ENCODE results near the gene PRKAR1B.

Gene PRKAR1B

GRCh38 chr7:584122-584465 lies 143.0 kb downstream of the PRKAR1B start:
- peak; percentile 50 to 83 (median 63) for DNase-seq

GRCh38 chr7:583410-584121 lies 143.5 kb downstream of the PRKAR1B start:
- DNase-seq = peak in 1 of 4 experiments; percentile 57

GRCh38 chr7:582931-583330 lies 144.2 kb downstream of the PRKAR1B start:
- no peak for DNase-seq

GRCh38 chr7:582081-582835 lies 144.8 kb downstream of the PRKAR1B start:
- DNase-seq = no peak

- DNase-seq = no peak
These were observed 148.7 kb downstream of the PRKAR1B start for GRCh38 chr7:578386-578785.

DNA sequence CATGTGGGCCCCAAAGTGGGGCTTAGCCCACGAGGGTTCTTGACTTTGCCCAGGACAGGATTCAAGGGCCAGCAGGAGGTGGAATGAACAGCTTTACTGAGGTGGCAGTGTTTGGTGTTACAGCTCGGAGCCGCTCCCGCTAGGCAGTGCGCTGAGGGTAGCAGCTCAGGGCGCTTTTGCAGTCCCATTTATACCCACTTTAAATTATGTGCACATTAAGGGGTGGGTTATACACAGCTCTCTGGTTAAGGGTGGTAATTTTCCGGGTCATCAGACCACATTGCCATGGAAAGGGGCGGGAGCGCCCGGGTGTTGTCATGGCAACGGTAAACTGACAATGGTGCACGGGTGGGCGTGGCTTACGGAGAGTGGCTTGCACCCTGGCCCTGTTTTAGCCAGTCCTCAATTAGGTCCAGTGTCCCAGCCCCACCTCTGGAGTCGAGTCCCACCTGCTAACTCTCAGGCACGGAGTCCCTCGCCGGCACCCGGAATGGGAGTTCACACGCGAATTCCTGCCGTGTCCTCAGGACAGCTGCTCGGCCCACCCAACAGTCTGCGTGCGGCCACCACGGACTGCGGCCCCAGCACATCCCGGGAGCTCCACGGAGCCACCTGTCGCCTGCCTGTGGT lies 149.2 kb downstream of the PRKAR1B start:
- DNase-seq = no peak

DNA sequence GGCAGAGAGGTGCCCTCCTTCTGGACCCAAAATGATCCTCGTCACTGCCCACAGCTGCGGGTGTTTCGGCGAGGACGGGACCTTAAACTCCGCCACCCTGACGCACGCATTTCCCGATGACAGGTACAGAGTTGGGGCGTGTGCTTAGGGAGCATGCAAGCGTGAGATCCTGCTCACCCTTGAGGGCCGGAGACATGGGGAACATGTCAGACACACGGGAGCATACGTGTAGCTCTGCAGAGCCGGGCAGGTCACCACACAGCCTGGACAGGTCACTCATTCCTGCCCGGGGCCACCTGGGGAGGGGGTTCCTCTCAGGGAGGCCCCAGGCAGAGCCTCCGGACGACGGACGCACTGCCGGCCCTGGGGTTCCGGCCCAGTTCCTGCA lies 149.8 kb downstream of the PRKAR1B start:
- no peak for DNase-seq

DNA sequence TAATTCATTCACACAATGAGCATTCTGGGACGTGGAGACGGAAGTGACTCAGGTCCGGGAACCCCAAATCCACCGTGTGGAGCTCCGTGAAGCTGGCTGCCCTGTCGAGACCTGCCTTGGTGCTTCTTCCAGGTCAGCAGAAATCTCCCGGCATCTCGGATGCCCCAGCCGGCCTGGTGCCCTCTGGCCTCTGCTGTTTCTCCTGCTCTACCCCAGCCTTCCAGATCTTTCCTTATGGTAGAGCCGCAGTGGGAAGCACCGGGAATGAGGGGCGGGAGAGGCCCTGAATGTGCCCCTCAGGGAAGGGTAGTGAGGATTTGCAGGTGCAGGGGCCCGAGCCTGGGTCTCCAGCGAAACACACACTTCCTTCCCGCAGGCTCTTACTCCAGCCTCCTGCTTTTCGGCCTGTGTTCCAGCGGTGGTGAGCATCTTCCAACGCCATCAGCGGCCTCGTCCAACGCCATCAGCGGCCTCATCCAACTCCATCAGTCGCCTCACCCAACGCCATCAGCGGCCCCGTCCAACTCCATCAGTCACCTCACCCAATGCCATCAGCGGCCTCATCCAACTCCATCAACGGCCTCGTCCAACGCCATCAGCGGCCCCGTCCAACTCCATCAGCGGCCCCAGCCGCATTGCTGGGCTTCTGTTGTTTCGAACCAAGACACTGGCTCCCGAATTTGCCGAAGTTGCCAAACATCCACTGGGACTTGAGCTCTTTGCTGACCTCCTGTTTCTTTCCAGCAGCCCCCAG lies 150.4 kb downstream of the PRKAR1B start:
- DNase-seq = no peak

DNA sequence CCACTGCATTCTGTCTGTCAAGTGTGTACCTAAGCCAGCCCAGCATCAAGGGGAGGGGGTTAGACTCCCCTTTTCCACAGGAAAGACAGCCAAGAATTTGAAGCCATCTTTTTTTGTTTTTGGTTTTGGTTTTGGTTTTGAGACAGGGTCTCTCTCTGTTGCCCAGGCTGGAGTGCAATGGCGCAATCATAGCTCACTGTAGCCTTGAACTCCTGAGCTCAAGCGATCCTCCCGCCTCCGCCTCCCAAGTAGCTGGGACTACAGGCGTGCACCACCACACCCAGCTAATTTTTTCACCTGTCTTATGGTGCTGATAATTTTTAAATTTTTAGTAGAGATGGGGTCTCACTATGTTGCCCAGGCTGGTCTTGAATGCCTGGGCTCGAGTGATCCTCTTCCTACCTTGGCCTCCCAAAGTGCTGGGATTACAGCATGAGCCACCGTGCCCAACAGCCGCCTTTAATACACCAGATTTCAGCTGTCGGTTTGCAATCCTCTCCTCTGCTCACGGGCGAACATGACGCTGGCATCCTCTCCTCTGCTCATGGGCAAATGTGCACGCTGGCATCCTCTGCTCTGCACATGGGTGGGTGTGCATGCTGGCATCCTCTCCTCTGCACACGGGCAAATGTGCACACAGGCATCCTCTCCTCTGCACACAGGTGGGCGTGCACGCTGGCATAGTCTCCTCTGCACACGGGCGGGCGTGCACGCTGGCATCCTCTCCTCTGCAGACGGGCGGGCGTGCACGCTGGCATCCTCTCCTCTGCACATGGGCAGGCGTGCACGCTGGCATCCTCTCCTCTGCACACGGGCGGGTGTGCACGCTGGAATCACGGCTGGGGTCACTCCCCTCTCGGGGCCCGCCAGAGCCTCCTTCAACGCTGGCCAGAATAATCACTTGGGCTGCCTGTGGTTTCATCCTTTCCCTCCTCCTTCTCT lies 151.4 kb downstream of the PRKAR1B start:
- DNase-seq = no peak

- no peak for DNase-seq
These were observed 152.3 kb downstream of the PRKAR1B start for GRCh38 chr7:574661-575395.

DNA sequence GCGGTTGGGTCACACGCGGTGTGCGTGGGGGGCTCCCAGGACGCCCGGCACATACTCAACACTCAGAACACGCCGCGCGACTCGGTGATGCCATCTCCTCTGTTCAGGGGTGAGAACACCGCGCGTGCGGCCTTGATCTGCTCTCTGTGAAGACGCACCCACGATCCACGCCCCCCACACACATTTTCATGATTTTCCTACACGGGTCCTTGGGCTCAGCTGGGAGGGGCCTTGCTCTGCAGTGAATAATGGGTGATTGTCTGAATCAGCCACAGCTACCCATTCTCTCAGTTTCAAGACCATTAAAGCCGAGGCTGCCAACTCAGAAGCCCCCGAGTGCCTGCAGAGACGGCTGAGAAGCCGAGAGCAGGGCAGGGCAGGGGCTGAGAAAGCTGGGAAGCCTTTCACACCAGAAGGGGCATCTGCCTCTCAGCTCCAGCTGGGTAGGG lies 153.1 kb downstream of the PRKAR1B start:
- DNase-seq = no peak

DNA sequence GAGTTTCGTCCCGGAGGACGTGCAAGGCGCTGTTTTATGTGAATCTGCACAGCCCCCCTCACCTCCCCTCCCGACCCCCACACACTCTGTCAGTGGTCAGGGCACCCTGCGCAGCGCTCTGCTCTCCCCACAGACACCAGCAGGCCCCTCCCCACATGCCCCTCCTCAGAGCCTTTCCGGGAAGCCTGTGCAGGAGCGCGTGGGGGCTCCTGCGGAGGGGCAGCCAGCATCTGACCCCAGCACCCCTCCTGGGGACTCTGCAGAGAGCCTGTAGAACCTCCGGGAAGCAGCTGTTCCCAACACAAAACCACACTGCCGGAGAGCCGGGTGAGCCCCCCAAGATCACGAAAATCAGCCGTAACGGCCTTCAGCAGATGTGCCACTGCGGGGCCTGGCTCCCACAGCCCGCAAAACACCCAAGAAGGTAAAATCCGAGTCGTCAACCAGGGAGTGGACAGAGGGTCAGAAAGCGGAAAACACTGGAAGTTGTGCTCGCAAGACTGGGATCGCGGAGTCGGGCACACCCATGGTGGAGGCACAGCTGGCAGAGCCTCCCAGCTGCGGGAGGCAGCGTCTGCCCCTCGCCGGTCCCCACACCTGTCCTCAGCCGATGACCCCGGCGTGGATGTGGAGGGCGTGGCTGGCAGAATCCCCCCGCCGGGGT lies 153.7 kb downstream of the PRKAR1B start:
- no peak for DNase-seq

DNA sequence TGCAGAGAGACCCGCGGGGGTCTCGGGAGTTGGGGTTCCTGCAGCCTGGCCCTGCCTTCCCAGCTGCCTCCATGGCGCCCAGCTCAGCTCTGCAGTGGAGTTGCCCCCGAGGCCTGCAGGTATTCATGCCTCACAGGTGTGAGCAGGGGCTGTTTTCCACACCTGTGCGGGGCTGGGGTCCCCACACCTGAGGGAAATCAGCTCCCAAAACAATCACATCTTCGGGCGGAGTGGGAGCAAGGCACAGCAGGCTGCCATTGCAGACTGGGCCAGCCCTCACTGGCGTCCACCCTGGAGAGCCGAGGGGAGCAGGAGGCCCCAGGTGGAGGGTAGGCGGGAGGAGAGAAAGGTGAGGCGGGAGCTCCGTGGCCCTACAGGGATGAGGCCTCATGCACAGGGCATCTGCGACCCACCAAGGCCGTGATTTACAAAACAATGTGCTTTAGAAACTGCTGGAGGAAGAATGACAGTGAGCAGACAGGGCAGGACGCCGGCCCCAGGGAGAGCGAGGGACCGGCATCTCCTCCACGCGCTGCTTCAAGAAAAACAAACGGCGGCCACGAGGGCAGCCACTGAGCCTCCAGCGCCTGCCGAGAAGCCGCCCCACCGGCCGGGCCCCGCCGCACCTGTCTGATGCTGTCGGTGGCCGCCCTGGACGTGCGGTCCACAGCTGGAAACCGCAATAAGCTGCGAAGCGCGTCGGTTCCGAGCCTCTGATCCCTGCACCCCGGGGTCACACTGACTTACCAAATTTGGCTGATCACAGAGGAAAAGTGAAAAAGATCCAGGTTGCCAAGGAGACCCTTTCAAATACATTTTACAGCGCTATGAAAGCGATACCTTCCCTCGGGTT lies 154.4 kb downstream of the PRKAR1B start:
- no peak for DNase-seq

GRCh38 chr7:571718-572415 lies 155.2 kb downstream of the PRKAR1B start:
- DNase-seq = no peak

DNA sequence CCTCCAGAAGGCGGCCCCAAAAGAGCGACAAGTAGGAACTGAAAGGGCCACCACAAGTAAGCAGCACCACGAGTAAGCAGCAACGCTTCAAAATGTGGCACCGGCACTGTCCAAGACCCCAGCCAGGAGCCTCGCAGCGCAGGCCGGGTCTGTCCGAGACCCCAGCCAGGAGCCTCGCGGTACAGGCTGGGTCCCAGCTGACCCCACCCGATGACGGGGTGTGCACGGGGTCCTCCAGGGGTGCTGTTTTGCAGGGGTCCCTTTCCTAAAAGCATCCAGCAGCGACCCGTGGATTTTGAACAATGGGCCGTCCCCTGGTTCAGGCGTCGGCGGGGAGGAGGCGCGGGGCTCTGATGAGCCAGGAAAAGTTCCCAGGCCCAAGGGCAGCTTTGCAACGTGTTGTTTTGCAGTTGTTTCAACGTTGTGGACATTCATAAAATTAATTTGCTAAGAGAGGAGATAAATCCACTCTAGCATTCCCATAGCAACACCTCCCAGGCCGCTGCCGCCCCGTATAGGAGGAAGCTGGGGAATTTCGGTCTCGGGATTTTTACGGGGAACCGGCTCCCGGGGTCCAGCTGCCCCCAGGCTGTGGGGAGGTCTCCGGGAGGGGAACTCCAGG lies 155.9 kb downstream of the PRKAR1B start:
- no peak for DNase-seq

DNA sequence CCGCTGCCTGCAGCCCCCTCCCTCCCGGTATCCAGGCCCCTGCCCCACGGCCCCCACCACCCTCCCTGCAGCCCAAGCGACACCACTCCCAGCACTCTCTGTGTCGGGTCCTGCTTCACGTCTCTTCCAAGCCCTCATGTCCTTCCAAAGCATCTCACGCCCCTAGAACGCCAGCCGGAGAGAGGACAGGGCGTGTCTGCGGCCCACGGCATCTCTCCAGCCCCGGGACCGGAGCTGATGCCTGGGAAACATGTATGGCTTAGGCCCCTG lies 156.3 kb downstream of the PRKAR1B start:
- DNase-seq = no peak

- no peak for DNase-seq
These were observed 156.9 kb downstream of the PRKAR1B start for GRCh38 chr7:569996-570800.

Measured in activated naive CD4-positive, alpha-beta T cell (primary cell).